ENCODE measurements around the gene PCSK5. TPM values are rescaled to one million over a fixed set of nuclear protein-coding genes. Genes with fewer than 3 reads are reported as not detected.
"Not testable (repeated sequence)": the region's sequence is repeated elsewhere in the genome, so short reads cannot be mapped to it uniquely, and the experiment has no call there.

PCSK5 gene
- total RNA-seq, 1 donor from 2014 or later: 16.7 TPM

- no peak overlapping the region for H3K9ac ChIP-seq (ENCODE audit: low read depth in 1 of 3, low read length in 3 of 3)
- H3K27me3 ChIP-seq (ENCODE audit: control insufficient read depth in 3 of 3, insufficient read depth in 3 of 3, low read length in 3 of 3): no peaks in the 10 kb centered on the region
- no peak overlapping the region for H3K27ac ChIP-seq (ENCODE audit: low read depth, low read length)
- H3K4me1 ChIP-seq (ENCODE audit: control insufficient read depth in 3 of 3, insufficient read depth in 3 of 3, low read length in 3 of 3): no peaks in the 10 kb centered on the region
- no peaks in the 10 kb centered on the region for H3K9me3 ChIP-seq (ENCODE audit: control insufficient read depth in 3 of 3, low read length in 3 of 3)
- no peak overlapping the region for H3K4me3 ChIP-seq (ENCODE audit: low read length in 3 of 3)
- H3K36me3 ChIP-seq (ENCODE audit: control insufficient read depth in 3 of 3, insufficient read depth in 3 of 3, low read length in 3 of 3): peaks cover 0 to 6% (median 0%) of the 10 kb centered on the region in 3 donors
These were observed 187.1 kb downstream of the PCSK5 start for GRCh38 chr9:76077537-76077936.

GRCh38 chr9:76081281-76081680 lies 190.8 kb downstream of the PCSK5 start:
- H3K27ac ChIP-seq (ENCODE audit: low read depth, low read length); H3K9me3 ChIP-seq (ENCODE audit: control insufficient read depth in 3 of 3, low read length in 3 of 3); H3K4me3 ChIP-seq (ENCODE audit: low read length in 3 of 3); H3K9ac ChIP-seq (ENCODE audit: low read depth in 1 of 3, low read length in 3 of 3); H3K27me3 ChIP-seq (ENCODE audit: control insufficient read depth in 3 of 3, insufficient read depth in 3 of 3, low read length in 3 of 3); H3K36me3 ChIP-seq (ENCODE audit: control insufficient read depth in 3 of 3, insufficient read depth in 3 of 3, low read length in 3 of 3); H3K4me1 ChIP-seq (ENCODE audit: control insufficient read depth in 3 of 3, insufficient read depth in 3 of 3, low read length in 3 of 3): not testable (repeated sequence)

DNA sequence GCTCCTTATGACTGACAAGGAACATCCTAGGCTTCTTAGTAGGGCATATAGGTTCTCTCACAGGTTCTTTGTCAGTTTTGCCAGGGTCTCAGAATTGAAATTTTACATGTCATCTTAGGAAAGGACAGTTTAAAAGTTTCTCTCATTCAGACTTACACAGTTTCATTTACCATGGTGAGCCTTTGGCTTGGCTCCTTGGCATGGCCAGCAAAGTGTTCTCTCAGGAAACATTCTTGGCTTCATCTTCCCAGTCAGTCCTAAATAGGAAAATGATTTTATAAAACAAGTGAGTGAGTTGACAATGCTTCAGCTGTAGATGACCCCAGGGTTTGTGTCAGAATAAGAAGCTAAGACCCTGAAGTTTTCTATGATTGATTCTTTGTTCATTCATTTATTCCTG lies 191.6 kb downstream of the PCSK5 start:
- H3K27ac ChIP-seq (ENCODE audit: low read depth, low read length): no peak overlapping the region
- no peaks in the 10 kb centered on the region for H3K27me3 ChIP-seq (ENCODE audit: control insufficient read depth in 3 of 3, insufficient read depth in 3 of 3, low read length in 3 of 3)

GRCh38 chr9:76085596-76085995 lies 195.1 kb downstream of the PCSK5 start:
- Histone ChIP-seq H3K4me3 (ENCODE audit: low read length in 3 of 3) (no peak overlapping the region), H3K4me1 (ENCODE audit: control insufficient read depth in 3 of 3, insufficient read depth in 3 of 3, low read length in 3 of 3) (peaks cover 0 to 2% (median 0%) of the 10 kb centered on the region in 3 donors), H3K27ac (ENCODE audit: low read depth, low read length) (no peak overlapping the region), H3K36me3 (ENCODE audit: control insufficient read depth in 3 of 3, insufficient read depth in 3 of 3, low read length in 3 of 3) (no peaks in the 10 kb centered on the region), H3K27me3 (ENCODE audit: control insufficient read depth in 3 of 3, insufficient read depth in 3 of 3, low read length in 3 of 3) (no peaks in the 10 kb centered on the region), H3K9me3 (ENCODE audit: control insufficient read depth in 3 of 3, low read length in 3 of 3) (no peaks in the 10 kb centered on the region), H3K9ac (ENCODE audit: low read depth in 1 of 3, low read length in 3 of 3) (no peak overlapping the region)

More for the DNA sequence above, 191.6 kb downstream of the PCSK5 start:
- H3K36me3 ChIP-seq (ENCODE audit: control insufficient read depth in 3 of 3, insufficient read depth in 3 of 3, low read length in 3 of 3): no peaks in the 10 kb centered on the region
- no peak overlapping the region for H3K9ac ChIP-seq (ENCODE audit: low read depth in 1 of 3, low read length in 3 of 3)
- H3K4me3 ChIP-seq (ENCODE audit: low read length in 3 of 3): no peak overlapping the region
- no peaks in the 10 kb centered on the region for H3K4me1 ChIP-seq (ENCODE audit: control insufficient read depth in 3 of 3, insufficient read depth in 3 of 3, low read length in 3 of 3)
- no peaks in the 10 kb centered on the region for H3K9me3 ChIP-seq (ENCODE audit: control insufficient read depth in 3 of 3, low read length in 3 of 3)

- Histone ChIP-seq H3K4me1 (ENCODE audit: control insufficient read depth in 3 of 3, insufficient read depth in 3 of 3, low read length in 3 of 3) (peaks cover 0 to 4% (median 2%) of the 10 kb centered on the region in 3 donors), H3K27me3 (ENCODE audit: control insufficient read depth in 3 of 3, insufficient read depth in 3 of 3, low read length in 3 of 3) (no peaks in the 10 kb centered on the region), H3K36me3 (ENCODE audit: control insufficient read depth in 3 of 3, insufficient read depth in 3 of 3, low read length in 3 of 3) (no peaks in the 10 kb centered on the region), H3K4me3 (ENCODE audit: low read length in 3 of 3) (no peak overlapping the region), H3K9me3 (ENCODE audit: control insufficient read depth in 3 of 3, low read length in 3 of 3) (no peaks in the 10 kb centered on the region), H3K9ac (ENCODE audit: low read depth in 1 of 3, low read length in 3 of 3) (no peak overlapping the region), H3K27ac (ENCODE audit: low read depth, low read length) (no peak overlapping the region)
These were observed 196.1 kb downstream of the PCSK5 start for GRCh38 chr9:76086539-76086938.

DNA sequence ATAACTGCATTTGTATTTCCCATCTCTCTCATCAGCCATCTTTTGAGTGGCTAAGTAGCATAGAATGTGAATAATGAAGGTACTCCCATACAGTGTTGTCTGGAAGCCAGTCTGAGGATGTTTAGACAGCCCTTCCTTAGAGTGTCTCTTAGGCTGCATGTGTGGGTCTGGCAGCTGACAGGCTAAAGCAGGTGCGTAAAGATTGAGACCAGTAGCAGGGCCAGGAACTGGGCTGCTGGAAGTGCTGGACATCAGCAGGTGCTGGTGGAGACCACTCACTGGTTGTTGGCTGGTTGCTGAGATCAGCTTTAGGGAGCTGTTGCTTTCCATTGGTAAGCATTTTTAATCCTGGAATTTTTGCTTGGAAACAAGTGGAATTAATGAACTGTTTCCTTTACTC lies 197.5 kb downstream of the PCSK5 start:
- H3K9ac ChIP-seq (ENCODE audit: low read depth in 1 of 3, low read length in 3 of 3): no peak overlapping the region
- H3K9me3 ChIP-seq (ENCODE audit: control insufficient read depth in 3 of 3, low read length in 3 of 3): no peaks in the 10 kb centered on the region
- H3K36me3 ChIP-seq (ENCODE audit: control insufficient read depth in 3 of 3, insufficient read depth in 3 of 3, low read length in 3 of 3): no peaks in the 10 kb centered on the region
- no peak overlapping the region for H3K4me3 ChIP-seq (ENCODE audit: low read length in 3 of 3)
- peaks cover 0 to 4% (median 2%) of the 10 kb centered on the region in 3 donors for H3K4me1 ChIP-seq (ENCODE audit: control insufficient read depth in 3 of 3, insufficient read depth in 3 of 3, low read length in 3 of 3)
- no peak overlapping the region for H3K27ac ChIP-seq (ENCODE audit: low read depth, low read length)
- no peaks in the 10 kb centered on the region for H3K27me3 ChIP-seq (ENCODE audit: control insufficient read depth in 3 of 3, insufficient read depth in 3 of 3, low read length in 3 of 3)

DNA sequence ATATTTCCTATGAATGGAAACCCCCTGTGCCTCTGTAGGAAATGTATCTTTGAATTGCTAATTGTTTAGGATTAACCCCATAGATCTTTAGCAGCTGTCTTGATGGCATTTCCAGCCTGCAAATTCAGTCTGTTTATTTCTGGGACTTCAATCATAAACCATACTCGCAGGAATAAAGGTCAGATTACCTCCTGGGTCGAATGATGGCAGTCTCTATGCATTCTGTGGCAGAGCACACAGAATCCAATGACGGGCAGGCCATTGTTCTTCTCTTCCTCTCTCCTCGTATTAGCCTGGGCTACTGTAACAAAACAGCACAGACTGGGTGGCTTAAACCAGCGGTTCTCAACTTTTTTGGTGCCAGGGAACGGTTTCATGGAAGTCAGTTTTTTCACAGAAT lies 199.9 kb downstream of the PCSK5 start:
- peaks cover 0 to 4% (median 2%) of the 10 kb centered on the region in 3 donors for H3K4me1 ChIP-seq (ENCODE audit: control insufficient read depth in 3 of 3, insufficient read depth in 3 of 3, low read length in 3 of 3)
- peak overlapping the region in 1 of 3 donors; percentile 16 for H3K9ac ChIP-seq (ENCODE audit: low read depth in 1 of 3, low read length in 3 of 3)
- H3K27me3 ChIP-seq (ENCODE audit: control insufficient read depth in 3 of 3, insufficient read depth in 3 of 3, low read length in 3 of 3): no peaks in the 10 kb centered on the region
- no peak overlapping the region for H3K4me3 ChIP-seq (ENCODE audit: low read length in 3 of 3)
- H3K9me3 ChIP-seq (ENCODE audit: control insufficient read depth in 3 of 3, low read length in 3 of 3): no peaks in the 10 kb centered on the region
- no peak overlapping the region for H3K27ac ChIP-seq (ENCODE audit: low read depth, low read length)
- H3K36me3 ChIP-seq (ENCODE audit: control insufficient read depth in 3 of 3, insufficient read depth in 3 of 3, low read length in 3 of 3): no peaks in the 10 kb centered on the region

DNA sequence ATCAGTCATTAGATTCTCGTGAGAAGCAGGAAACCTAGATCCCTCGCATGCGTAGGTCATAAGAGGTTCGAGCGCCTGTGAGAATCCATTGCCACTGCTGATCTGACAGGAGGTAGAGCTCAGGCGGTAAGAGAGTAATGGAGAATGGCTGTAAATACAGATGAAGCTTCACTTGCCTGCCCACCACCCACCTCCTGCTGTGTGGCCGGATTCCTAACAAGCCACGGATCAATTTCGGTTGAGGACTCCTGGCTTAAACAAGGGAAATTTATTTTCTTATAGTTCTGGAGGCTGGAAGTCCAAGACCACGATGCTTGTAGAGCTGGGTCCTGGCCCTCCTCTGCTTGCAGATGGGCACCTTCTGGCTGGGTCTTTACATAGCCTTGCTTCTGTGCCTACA lies 200.4 kb downstream of the PCSK5 start:
- Histone ChIP-seq H3K27ac (ENCODE audit: low read depth, low read length) (no peak overlapping the region), H3K9ac (ENCODE audit: low read depth in 1 of 3, low read length in 3 of 3) (no peak overlapping the region), H3K27me3 (ENCODE audit: control insufficient read depth in 3 of 3, insufficient read depth in 3 of 3, low read length in 3 of 3) (no peaks in the 10 kb centered on the region), H3K4me3 (ENCODE audit: low read length in 3 of 3) (no peak overlapping the region), H3K4me1 (ENCODE audit: control insufficient read depth in 3 of 3, insufficient read depth in 3 of 3, low read length in 3 of 3) (peaks cover 0 to 4% (median 2%) of the 10 kb centered on the region in 3 donors), H3K36me3 (ENCODE audit: control insufficient read depth in 3 of 3, insufficient read depth in 3 of 3, low read length in 3 of 3) (peaks cover 0 to 2% (median 0%) of the 10 kb centered on the region in 3 donors), H3K9me3 (ENCODE audit: control insufficient read depth in 3 of 3, low read length in 3 of 3) (no peaks in the 10 kb centered on the region)

DNA sequence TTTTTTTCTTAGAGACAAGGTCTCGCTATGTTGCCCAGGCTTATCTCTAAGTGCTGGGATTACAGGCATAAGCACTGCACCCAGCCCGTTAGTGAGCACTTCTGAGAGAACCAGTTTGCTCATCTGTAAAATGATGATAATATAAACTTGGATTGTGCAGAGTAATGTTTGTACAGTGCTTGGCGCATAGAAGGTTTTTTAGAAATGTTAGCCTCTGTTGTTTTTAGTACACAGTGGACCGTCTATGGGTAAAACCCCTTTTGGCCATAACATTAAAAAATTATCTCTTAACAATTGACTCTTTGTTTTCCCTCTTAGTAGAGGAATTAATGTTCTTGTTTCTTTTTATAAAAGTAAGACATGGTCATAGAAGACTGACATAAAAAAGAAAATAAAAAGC lies 202.1 kb downstream of the PCSK5 start:
- H3K4me3 ChIP-seq (ENCODE audit: low read length in 3 of 3): no peak overlapping the region
- H3K36me3 ChIP-seq (ENCODE audit: control insufficient read depth in 3 of 3, insufficient read depth in 3 of 3, low read length in 3 of 3): peaks cover 0 to 4% (median 0%) of the 10 kb centered on the region in 3 donors
- no peak overlapping the region for H3K9ac ChIP-seq (ENCODE audit: low read depth in 1 of 3, low read length in 3 of 3)
- no peaks in the 10 kb centered on the region for H3K27me3 ChIP-seq (ENCODE audit: control insufficient read depth in 3 of 3, insufficient read depth in 3 of 3, low read length in 3 of 3)
- H3K4me1 ChIP-seq (ENCODE audit: control insufficient read depth in 3 of 3, insufficient read depth in 3 of 3, low read length in 3 of 3): peaks cover 0 to 4% (median 2%) of the 10 kb centered on the region in 3 donors
- no peak overlapping the region for H3K27ac ChIP-seq (ENCODE audit: low read depth, low read length)
- no peaks in the 10 kb centered on the region for H3K9me3 ChIP-seq (ENCODE audit: control insufficient read depth in 3 of 3, low read length in 3 of 3)

- peaks cover 0 to 4% (median 0%) of the 10 kb centered on the region in 3 donors for H3K4me1 ChIP-seq (ENCODE audit: control insufficient read depth in 3 of 3, insufficient read depth in 3 of 3, low read length in 3 of 3)
- H3K27me3 ChIP-seq (ENCODE audit: control insufficient read depth in 3 of 3, insufficient read depth in 3 of 3, low read length in 3 of 3): no peaks in the 10 kb centered on the region
- no peak overlapping the region for H3K4me3 ChIP-seq (ENCODE audit: low read length in 3 of 3)
- H3K9ac ChIP-seq (ENCODE audit: low read depth in 1 of 3, low read length in 3 of 3): no peak overlapping the region
- peaks cover 0 to 7% (median 0%) of the 10 kb centered on the region in 3 donors for H3K36me3 ChIP-seq (ENCODE audit: control insufficient read depth in 3 of 3, insufficient read depth in 3 of 3, low read length in 3 of 3)
- no peaks in the 10 kb centered on the region for H3K9me3 ChIP-seq (ENCODE audit: control insufficient read depth in 3 of 3, low read length in 3 of 3)
- no peak overlapping the region for H3K27ac ChIP-seq (ENCODE audit: low read depth, low read length)
These were observed 205.1 kb downstream of the PCSK5 start for GRCh38 chr9:76095585-76095984.
